NCI-H2107 treated with DMSO at 0.1 percent for 48 hours (cell line): ENCODE results near the gene METTL25B.

Experiments
- DNase-seq: peaks from one replicate; lab custom pipeline; 2025; ENCODE audit not compliant: unreplicated experiment; lab: John Stamatoyannopoulos, UW

Gene METTL25B

GRCh38 chr1:156767101-156767878, 39.0 kb downstream of the METTL25B start, which contains the start of gene PRCC:
PRCC (plus strand) TSS chr1:156767535; CDS start chr1:156767772, 237 bp downstream.
- DNase-seq, result peak; percentile 100

GRCh38 chr1:156767879-156768604, 39.8 kb downstream of the METTL25B start:
- no peak for DNase-seq

- DNase-seq, result no peak
These were observed 40.5 kb downstream of the METTL25B start for GRCh38 chr1:156768610-156769295.

GRCh38 chr1:156772222-156772621, 44.0 kb downstream of the METTL25B start:
- DNase-seq, result no peak

GRCh38 chr1:156772728-156773497, 44.6 kb downstream of the METTL25B start:
- no peak for DNase-seq

- DNase-seq, result no peak
These were observed 45.3 kb downstream of the METTL25B start for GRCh38 chr1:156773607-156774006.

GRCh38 chr1:156775799-156776198, 47.5 kb downstream of the METTL25B start:
- DNase-seq, result no peak

GRCh38 chr1:156776942-156777341, 48.7 kb downstream of the METTL25B start:
- DNase-seq, result no peak

GRCh38 chr1:156777573-156777972, 49.3 kb downstream of the METTL25B start:
- DNase-seq, result no peak

GRCh38 chr1:156781585-156782186, 53.4 kb downstream of the METTL25B start:
- no peak for DNase-seq

GRCh38 chr1:156785458-156785857, 57.2 kb downstream of the METTL25B start:
- no peak for DNase-seq
